Adipocyte (in vitro differentiated cells): Measurements from ENCODE around the gene ZBTB11.

Experiments used
- DNase-seq: peaks from one replicate; pipeline ENCODE4 v3.0.0-alpha.2; 2015; ENCODE audit warnings: low read depth
- H3K27me3 ChIP-seq: replicated peaks from 2 replicates; pipeline ENCODE4 v1.7.0; 2013; ENCODE audit warnings: mild to moderate bottlenecking, low read length, moderate library complexity; ENCODE audit not compliant: control insufficient read depth, insufficient read depth
- H3K36me3 ChIP-seq: 2 replicates; pipeline ENCODE4 v1.7.0; 2013; ENCODE audit warnings: low read length, mild to moderate bottlenecking, moderate library complexity; ENCODE audit not compliant: control insufficient read depth, insufficient read depth, severe bottlenecking
- H3K4me1 ChIP-seq: 2 replicates; pipeline ENCODE4 v1.7.0; 2013; ENCODE audit warnings: mild to moderate bottlenecking, low read length, moderate library complexity; ENCODE audit not compliant: control insufficient read depth, insufficient read depth
- H3K4me3 ChIP-seq: 2 replicates; pipeline ENCODE4 v1.7.0; 2013; ENCODE audit warnings: mild to moderate bottlenecking, low read length, moderate library complexity
- H3K9ac ChIP-seq: 2 replicates; pipeline ENCODE4 v1.7.0; 2013; ENCODE audit warnings: mild to moderate bottlenecking, low read length, moderate library complexity
- H3K9me3 ChIP-seq: 2 replicates; pipeline ENCODE4 v1.7.0; 2013; ENCODE audit warnings: mild to moderate bottlenecking, low read length, moderate library complexity; ENCODE audit not compliant: control insufficient read depth

The ZBTB11 gene

GRCh38 chr3:101602731-101603130 is 74.2 kb downstream of the ZBTB11 start:
- Histone ChIP-seq H3K4me3 (no peak overlapping the region), H3K36me3 (no peaks in the 10 kb centered on the region), H3K4me1 (no peaks in the 10 kb centered on the region)

More at GRCh38 chr3:101602731-101603130, 74.2 kb downstream of the ZBTB11 start:
- no peak for DNase-seq
- no peaks in the 10 kb centered on the region for H3K9me3 ChIP-seq
- no peak overlapping the region for H3K9ac ChIP-seq
- no peaks in the 10 kb centered on the region for H3K27me3 ChIP-seq
